GM13976 (cell line): Measurements from ENCODE around the gene TCEAL1.
"Not testable (repeated sequence)": the region's sequence is repeated elsewhere in the genome, so short reads cannot be mapped to it uniquely, and the experiment has no call there.

Experiments
- DNase-seq: peaks from one replicate; pipeline ENCODE4 v3.0.0; 2012; ENCODE audit warnings: low spot score
- CTCF ChIP-seq: IDR thresholded peaks from 2 replicates; pipeline ENCODE4 v1.5.1; 2012; ENCODE audit warnings: borderline replicate concordance, mild to moderate bottlenecking; ENCODE audit not compliant: insufficient read depth; ENCODE audit errors: extremely low read depth, missing control alignments, control extremely low read depth
- in situ Hi-C: fragments of 300-500 bp; cut with MboI; formaldehyde crosslinking; loops from one replicate; pipeline ENCODE4 v1.12.0; 2022; ENCODE audit warnings: low sequenced_read_pairs, mixed read lengths, inconsistent platforms; ENCODE audit not compliant: unreplicated experiment

TCEAL1 gene

GRCh38 chrX:103651151-103651773 is 22.5 kb downstream of the TCEAL1 start:
- in situ Hi-C loops = no loop called here
- DNase-seq = no peak
- TF ChIP-seq CTCF = no peak

GRCh38 chrX:103655230-103656000 is 26.6 kb downstream of the TCEAL1 start:
- DNase-seq, in situ Hi-C loops: not testable (repeated sequence)

GRCh38 chrX:103656617-103657016 is 27.8 kb downstream of the TCEAL1 start:
- in situ Hi-C loops = no loop called here
- no peak for DNase-seq
- TF ChIP-seq CTCF = no peak

GRCh38 chrX:103657066-103657465 is 28.3 kb downstream of the TCEAL1 start:
- DNase-seq, in situ Hi-C loops: not testable (repeated sequence)

- no peak for TF ChIP-seq CTCF
- in situ Hi-C loops = no loop called here
- DNase-seq = no peak
Measured at GRCh38 chrX:103658681-103659433, 30.1 kb downstream of the TCEAL1 start.

GRCh38 chrX:103659460-103659859 is 30.7 kb downstream of the TCEAL1 start:
- DNase-seq, in situ Hi-C loops: not testable (repeated sequence)

- in situ Hi-C loops = no loop called here
- TF ChIP-seq CTCF = no peak
- DNase-seq = no peak
Measured at GRCh38 chrX:103663981-103664762, 35.4 kb downstream of the TCEAL1 start.
